Type B pancreatic cell (in vitro differentiated cells): ENCODE measurements around the gene IL5RA. TPM values are rescaled to one million over a fixed set of nuclear protein-coding genes. Genes with fewer than 3 reads are reported as not detected.

Source experiments
- DNase-seq: peaks from one replicate; pipeline ENCODE4 v3.0.0; 2021; ENCODE audit warnings: mixed read lengths; ENCODE audit not compliant: unreplicated experiment; ENCODE audit errors: extremely low spot score
- H3K27ac Mint-ChIP-seq: 2 replicates; pipeline ENCODE4 v1.8.0; 2021; ENCODE audit warnings: mild to moderate bottlenecking, mixed read lengths
- H3K27me3 Mint-ChIP-seq: 2 replicates; pipeline ENCODE4 v1.8.0; 2021; ENCODE audit warnings: mixed read lengths
- H3K36me3 Mint-ChIP-seq: 2 replicates; pipeline ENCODE4 v1.8.0; 2021; ENCODE audit warnings: mixed read lengths
- H3K4me1 Mint-ChIP-seq: one replicate; pipeline ENCODE4 v1.8.0; 2021; ENCODE audit warnings: mixed read lengths; ENCODE audit not compliant: unreplicated experiment
- H3K4me3 Mint-ChIP-seq: 2 replicates; pipeline ENCODE4 v1.8.0; 2021; ENCODE audit warnings: mild to moderate bottlenecking, mixed read lengths
- H3K9me3 Mint-ChIP-seq: 2 replicates; pipeline ENCODE4 v1.8.0; 2021; ENCODE audit warnings: mixed read lengths
- CTCF ChIP-seq: fragments of 200-600 bp; sonication (generic); conservative IDR thresholded peaks from 2 replicates; pipeline ENCODE4 v1.5.0; 2021; ENCODE audit warnings: antibody characterized with exemption, mild to moderate bottlenecking
- total RNA-seq: library from RNA; stranded (reverse); gene quantifications from 2 replicates; pipeline ENCODE4 v1.2.1, GENCODE V29; 2021; ENCODE audit warnings: low replicate concordance

IL5RA gene
- total RNA-seq, 1 donor from 2014 or later: 0.51 TPM

- Mint-ChIP-seq H3K27ac (no peak overlapping the region), H3K36me3 (peaks cover 38% of the 10 kb centered on the region)
- DNase-seq: no peak
Observed at GRCh38 chr3:3145831-3146230, 35.7 kb upstream of the IL5RA start.

GRCh38 chr3:3141939-3142338, 31.8 kb upstream of the IL5RA start:
- Mint-ChIP-seq H3K27me3 (no peaks in the 10 kb centered on the region), H3K4me1 (peaks cover 4% of the 10 kb centered on the region), H3K27ac (no peak overlapping the region), H3K36me3 (peaks cover 46% of the 10 kb centered on the region), H3K4me3 (no peak overlapping the region), H3K9me3 (no peaks in the 10 kb centered on the region)
- DNase-seq: no peak
- no peak for TF ChIP-seq CTCF

More at GRCh38 chr3:3145831-3146230, 35.7 kb upstream of the IL5RA start:
- Mint-ChIP-seq H3K9me3 (no peaks in the 10 kb centered on the region), H3K27me3 (no peaks in the 10 kb centered on the region), H3K4me1 (peaks cover 4% of the 10 kb centered on the region), H3K4me3 (no peak overlapping the region)
- no peak for TF ChIP-seq CTCF

GRCh38 chr3:3137526-3137925, 27.4 kb upstream of the IL5RA start:
- H3K9me3 Mint-ChIP-seq: no peaks in the 10 kb centered on the region
- H3K27ac Mint-ChIP-seq: no peak overlapping the region
- H3K4me3 Mint-ChIP-seq: no peak overlapping the region
- peaks cover 31% of the 10 kb centered on the region for H3K36me3 Mint-ChIP-seq
- H3K27me3 Mint-ChIP-seq: no peaks in the 10 kb centered on the region
- peaks cover under 1% of the 10 kb centered on the region for H3K4me1 Mint-ChIP-seq
- no peak for TF ChIP-seq CTCF
- no peak for DNase-seq

GRCh38 chr3:3134750-3135448, 24.7 kb upstream of the IL5RA start:
- Mint-ChIP-seq H3K4me1 (no peaks in the 10 kb centered on the region), H3K4me3 (no peak overlapping the region), H3K27me3 (no peaks in the 10 kb centered on the region), H3K36me3 (peaks cover 29% of the 10 kb centered on the region), H3K27ac (no peak overlapping the region), H3K9me3 (no peaks in the 10 kb centered on the region)
- no peak for DNase-seq
- no peak for TF ChIP-seq CTCF

GRCh38 chr3:3133500-3133899, 23.3 kb upstream of the IL5RA start:
- Mint-ChIP-seq H3K4me1 (no peaks in the 10 kb centered on the region), H3K27ac (no peak overlapping the region), H3K36me3 (peaks cover 21% of the 10 kb centered on the region), H3K9me3 (no peaks in the 10 kb centered on the region), H3K4me3 (no peak overlapping the region), H3K27me3 (no peaks in the 10 kb centered on the region)
- DNase-seq: no peak
- TF ChIP-seq CTCF: no peak

GRCh38 chr3:3129579-3129978, 19.4 kb upstream of the IL5RA start:
- TF ChIP-seq CTCF: no peak
- no peak overlapping the region for H3K4me3 Mint-ChIP-seq
- H3K9me3 Mint-ChIP-seq: no peaks in the 10 kb centered on the region
- H3K27ac Mint-ChIP-seq: no peak overlapping the region
- no peaks in the 10 kb centered on the region for H3K27me3 Mint-ChIP-seq
- H3K36me3 Mint-ChIP-seq: peaks cover 17% of the 10 kb centered on the region
- no peak for DNase-seq
- peaks cover 16% of the 10 kb centered on the region for H3K4me1 Mint-ChIP-seq
